ENCODE measurements around the gene SAXO1.
"Not testable (repeated sequence)": the region's sequence is repeated elsewhere in the genome, so short reads cannot be mapped to it uniquely, and the experiment has no call there.

SAXO1 gene, protein sequence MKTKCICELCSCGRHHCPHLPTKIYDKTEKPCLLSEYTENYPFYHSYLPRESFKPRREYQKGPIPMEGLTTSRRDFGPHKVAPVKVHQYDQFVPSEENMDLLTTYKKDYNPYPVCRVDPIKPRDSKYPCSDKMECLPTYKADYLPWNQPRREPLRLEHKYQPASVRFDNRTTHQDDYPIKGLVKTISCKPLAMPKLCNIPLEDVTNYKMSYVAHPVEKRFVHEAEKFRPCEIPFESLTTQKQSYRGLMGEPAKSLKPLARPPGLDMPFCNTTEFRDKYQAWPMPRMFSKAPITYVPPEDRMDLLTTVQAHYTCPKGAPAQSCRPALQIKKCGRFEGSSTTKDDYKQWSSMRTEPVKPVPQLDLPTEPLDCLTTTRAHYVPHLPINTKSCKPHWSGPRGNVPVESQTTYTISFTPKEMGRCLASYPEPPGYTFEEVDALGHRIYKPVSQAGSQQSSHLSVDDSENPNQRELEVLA

GRCh38 chr9:19033015-19033414 lies at the start of gene SAXO1:
TSS of gene SAXO1 (minus strand) at chr9:19033209. CDS start at chr9:19032908, 301 bp downstream.
- no peak for ATAC-seq
- DNase-seq: no peak

GRCh38 chr9:19074836-19075235 lies 41.8 kb upstream of the SAXO1 start:
- ATAC-seq (no peak), DNase-seq (no peak)

- no peak for ATAC-seq
- DNase-seq: no peak
Measured at GRCh38 chr9:19074229-19074628, 41.2 kb upstream of the SAXO1 start.

DNA sequence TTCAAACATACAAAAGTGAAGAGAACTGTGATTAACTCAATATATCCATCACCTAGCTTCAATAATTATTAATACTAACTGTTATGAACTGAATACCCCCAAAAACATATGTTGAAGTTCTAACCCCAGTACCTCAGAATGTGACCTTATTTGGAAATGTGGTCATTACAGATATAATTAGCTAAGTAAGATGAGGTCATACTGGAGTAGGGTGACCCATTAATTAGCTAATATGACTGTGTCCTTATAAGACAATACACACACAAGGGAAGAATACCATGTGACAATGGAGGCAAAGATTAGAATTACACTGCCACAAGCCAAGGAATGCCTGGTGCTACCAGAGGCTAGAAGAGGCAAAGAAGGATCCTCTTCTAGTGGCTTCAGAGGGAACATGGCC lies 24.0 kb upstream of the SAXO1 start:
- ATAC-seq: no peak
- no peak for DNase-seq

DNA sequence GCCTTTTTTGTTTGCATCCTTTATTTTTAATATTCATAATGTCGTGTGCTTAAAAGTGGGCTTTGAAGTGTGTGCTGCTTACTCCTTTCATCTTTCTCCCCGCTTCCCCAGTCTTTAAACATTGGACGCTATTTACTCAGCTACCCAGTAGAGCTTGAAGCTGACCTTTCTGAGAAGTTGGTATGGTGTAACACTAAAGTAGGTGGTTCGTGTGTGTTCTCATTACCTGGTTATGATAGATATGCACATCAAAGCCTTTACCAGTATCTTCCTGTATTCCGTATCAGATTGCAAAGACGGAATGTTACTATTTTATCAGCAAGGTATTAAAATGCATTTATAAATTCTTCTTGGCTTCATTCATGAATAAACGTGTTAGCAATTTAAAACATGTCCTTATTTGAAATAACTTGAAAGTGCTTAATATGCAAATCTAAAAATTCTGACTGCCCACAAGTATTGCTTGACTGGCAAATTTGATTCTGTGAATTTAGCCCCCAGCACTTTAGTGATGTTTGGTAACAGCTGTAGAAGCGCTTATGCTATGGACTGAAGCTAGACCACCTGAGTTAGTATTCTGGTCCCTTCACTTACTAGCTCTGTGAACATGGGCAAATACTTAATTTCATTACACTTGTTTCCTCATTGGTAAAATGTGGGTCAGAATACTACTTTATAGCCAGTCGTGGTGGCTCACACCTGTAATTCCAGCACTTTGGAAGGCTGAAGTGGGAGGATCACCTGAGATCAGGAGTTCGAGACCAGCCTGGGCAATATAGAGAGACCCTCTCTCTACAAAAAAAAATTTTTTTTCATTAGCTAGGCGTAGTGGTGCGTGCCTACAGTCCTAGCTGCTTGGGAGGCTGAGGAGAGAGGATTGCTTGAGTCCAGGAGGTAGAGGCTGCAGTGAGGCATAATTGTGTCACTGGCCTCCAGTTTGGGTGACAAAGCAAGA lies 17.9 kb upstream of the SAXO1 start:
- ATAC-seq (no peak), DNase-seq (no peak)

GRCh38 chr9:19049917-19050636 lies 17.1 kb upstream of the SAXO1 start:
- DNase-seq (peak; percentile 26), ATAC-seq (no peak)

- ATAC-seq (peak; percentile 90), DNase-seq (peak; percentile 96)
Measured at GRCh38 chr9:19048966-19049916, 16.2 kb upstream of the SAXO1 start, which contains the start of gene RRAGA. TSS of gene RRAGA (plus strand) at chr9:19049427. CDS start at chr9:19049660, 233 bp downstream.

DNA sequence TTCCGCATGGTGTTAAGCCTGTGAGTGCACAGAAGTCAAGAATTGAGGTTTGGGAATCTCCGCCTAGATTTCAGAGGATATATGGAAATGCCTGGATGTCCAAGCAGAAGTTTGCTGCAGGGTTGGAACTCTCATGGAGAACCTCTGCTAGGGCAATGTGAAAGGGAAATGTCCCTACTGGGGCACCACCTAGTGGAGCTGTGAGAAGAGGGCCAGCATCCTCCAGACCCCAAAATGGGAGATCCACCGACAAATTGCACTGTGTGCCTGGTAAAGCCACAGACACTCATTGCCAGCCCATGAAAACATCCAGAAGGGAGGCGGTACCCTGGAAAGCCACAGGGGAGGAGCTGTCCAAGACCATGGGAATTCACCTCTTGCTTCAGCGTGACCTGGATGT lies 3.6 kb upstream of the SAXO1 start:
- ATAC-seq (no peak), DNase-seq (no peak)

DNA sequence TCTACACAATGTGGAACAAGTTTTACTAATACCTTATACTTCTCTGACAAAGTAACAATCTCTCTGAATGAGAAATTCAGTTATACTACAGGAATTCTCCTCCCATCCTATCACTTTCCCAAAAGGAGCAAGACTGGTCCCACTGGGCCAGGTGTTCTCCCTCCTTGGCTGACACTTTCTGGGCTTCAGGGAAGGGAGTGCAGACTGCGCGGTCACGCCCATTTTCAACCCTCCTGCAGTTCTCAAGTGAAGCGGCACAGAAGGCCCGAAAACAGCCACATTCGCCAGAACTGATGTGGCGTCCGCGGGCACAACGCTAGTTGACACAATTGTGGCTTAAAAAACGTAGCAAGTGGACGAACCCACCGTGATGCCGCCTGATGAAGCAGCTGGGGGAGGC lies 603 bp downstream of the SAXO1 start:
- ATAC-seq: no peak
- DNase-seq: no peak

- DNase-seq (no peak), ATAC-seq (no peak)
Measured at GRCh38 chr9:19030899-19031298, 2.1 kb downstream of the SAXO1 start.

GRCh38 chr9:19028835-19029451 lies 4.1 kb downstream of the SAXO1 start:
- ATAC-seq (peak; percentile 52), DNase-seq (no peak)

- DNase-seq: no peak
- no peak for ATAC-seq
Measured at GRCh38 chr9:19027825-19028224, 5.2 kb downstream of the SAXO1 start.

- DNase-seq (peak; percentile 25), ATAC-seq (peak; percentile 49)
Measured at GRCh38 chr9:19026375-19026774, 6.6 kb downstream of the SAXO1 start.

DNA sequence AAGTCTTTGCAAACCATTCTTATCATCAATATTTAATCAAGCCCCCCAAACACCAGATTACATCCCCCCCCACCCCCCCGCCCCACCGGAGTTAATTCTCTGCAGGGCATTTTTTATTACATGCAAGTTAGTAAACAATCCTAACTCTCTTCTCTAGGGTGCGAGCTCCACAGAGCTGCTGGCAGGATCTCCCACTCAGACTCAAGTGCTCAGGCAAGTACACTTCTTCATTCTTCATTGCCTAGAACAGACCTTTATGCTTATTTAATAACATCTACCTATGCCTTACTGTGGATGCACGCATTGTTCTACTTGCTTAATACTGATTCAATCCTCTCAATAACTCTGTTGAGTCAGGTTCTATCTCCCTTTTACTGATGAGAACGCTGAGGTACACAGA lies 9.9 kb downstream of the SAXO1 start:
- no peak for ATAC-seq
- no peak for DNase-seq

DNA sequence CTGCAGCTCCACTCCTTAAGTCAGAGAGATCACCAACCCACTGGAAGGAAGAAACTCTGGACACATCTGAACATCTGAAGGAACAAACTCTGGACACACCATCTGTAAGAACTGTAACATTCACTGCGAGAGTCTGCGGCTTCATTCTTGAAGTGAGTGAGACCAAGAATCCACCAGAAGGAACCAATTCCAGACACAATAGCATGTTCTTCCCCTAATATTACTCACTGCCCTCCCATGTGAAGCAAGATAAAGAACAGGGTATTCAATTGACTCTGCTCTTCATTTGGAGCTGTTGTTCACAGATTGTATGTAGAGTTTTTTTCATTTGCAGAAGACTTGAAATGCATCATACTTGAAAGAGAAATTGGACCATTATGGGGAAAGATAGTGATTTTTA lies 10.8 kb downstream of the SAXO1 start:
- ATAC-seq: no peak
- no peak for DNase-seq

DNA sequence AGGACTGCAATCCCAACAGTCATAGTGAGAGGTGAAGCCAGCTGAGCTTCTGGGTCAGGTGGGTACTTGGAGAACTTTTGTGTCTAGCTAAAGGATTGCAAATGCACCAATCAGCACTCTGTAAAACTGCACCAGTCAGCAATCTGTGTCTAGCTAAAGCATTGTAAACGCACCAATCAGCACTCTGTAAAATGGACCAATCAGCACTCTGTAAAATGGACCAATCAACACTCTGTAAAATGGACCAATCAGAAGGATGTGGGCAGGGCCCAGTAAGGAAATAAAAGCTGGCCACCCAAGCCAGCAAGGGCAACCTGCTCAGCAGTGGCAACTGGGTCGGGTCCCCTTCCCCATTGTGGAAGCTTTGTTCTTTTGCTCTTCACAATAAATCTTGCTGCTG lies 11.4 kb downstream of the SAXO1 start:
- not testable (repeated sequence) for DNase-seq, ATAC-seq

GRCh38 chr9:19020886-19021455 lies 12.0 kb downstream of the SAXO1 start:
- ATAC-seq (no peak), DNase-seq (no peak)

DNA sequence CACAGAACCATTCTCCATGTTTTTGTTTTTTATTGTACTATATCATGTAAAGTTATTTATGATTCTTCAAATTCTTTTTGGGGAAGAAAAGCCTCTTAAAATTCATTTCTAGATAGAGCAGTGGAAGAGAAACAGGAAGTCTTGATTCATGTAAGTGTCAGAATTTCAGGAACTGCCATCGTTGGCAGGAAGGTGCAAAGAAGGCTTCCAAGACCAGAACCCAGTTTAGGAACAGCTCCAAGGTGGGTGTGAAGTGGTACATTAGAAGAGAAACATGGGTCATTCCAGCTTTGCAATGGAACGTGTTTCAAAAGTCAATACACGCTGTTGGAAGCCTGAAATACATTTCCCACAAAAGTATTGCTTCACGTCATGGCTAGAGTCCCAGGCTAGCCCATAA lies 14.8 kb downstream of the SAXO1 start:
- no peak for DNase-seq
- ATAC-seq: no peak

DNA sequence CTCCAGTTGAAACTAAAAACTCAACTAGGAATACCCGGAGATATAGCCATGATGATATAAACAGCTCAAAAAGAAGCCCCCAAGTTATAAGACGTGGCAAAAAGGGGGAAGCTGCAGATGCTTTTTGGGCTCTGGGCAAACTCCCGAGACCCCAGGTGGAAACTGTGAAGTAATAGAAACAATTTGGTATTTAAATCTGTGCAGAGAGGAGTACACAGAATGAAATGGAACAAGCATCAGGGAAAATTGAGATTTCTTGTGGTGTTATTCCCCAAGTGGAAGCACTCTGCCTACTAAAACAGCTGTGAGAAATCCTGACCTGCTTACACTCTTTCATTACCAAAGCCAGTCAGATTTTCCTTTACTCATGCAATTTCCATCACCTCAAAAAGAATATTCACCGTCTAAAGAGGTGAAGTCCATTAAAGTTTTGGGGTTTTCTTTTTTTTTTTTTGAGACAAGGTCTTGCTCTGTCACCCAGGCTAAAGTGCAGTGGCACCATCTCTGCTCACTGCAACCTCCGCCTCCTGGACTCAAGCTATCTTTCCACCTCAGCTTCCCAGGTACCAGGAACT lies 23.5 kb downstream of the SAXO1 start:
- ATAC-seq (peak; percentile 55), DNase-seq (no peak)

GRCh38 chr9:19000133-19000532 lies 32.9 kb downstream of the SAXO1 start:
- ATAC-seq: no peak

More at GRCh38 chr9:19000133-19000532, 32.9 kb downstream of the SAXO1 start:
- DNase-seq: no peak
